HG03103 (cell line): ENCODE results near the gene TBC1D2.
A peak's percentile ranks its signal among the peaks of the same experiment; 100 is the strongest.
"Not testable (repeated sequence)": the region's sequence is repeated elsewhere in the genome, so short reads cannot be mapped to it uniquely, and the experiment has no call there.

Experiments
- ATAC-seq: cut with Tn5 transposase; IDR thresholded peaks from one replicate; pipeline ENCODE4 v1.9.1; 2021; ENCODE audit warnings: low read depth; ENCODE audit not compliant: unreplicated experiment

TBC1D2 gene

DNA sequence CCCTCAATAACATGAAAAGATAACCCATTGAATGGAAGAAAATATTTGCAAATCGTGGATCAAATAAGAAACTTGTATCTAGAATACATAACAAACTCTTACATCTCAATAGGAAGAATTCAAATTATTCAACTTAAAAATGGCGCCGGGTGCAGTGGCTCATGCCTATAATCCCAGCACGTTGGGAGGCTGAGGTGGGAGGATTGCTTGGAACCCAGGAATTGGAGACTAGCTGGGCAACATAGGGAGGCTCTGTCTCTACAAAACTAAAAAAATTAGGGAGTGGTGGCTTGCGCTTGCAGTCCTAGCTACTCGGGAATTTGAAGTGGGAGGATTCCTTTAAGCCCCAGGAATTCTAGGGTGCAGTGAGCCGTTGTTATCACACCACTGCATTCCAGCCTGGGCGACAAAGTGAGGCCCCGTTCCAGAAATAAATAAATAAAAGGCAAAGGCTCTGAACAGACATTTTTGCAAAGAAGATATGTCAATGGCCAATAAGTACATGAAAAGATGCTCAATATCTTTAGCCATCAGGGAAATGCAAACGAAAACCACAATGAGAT is 21.5 kb upstream of the TBC1D2 start:
- ATAC-seq, result no peak

DNA sequence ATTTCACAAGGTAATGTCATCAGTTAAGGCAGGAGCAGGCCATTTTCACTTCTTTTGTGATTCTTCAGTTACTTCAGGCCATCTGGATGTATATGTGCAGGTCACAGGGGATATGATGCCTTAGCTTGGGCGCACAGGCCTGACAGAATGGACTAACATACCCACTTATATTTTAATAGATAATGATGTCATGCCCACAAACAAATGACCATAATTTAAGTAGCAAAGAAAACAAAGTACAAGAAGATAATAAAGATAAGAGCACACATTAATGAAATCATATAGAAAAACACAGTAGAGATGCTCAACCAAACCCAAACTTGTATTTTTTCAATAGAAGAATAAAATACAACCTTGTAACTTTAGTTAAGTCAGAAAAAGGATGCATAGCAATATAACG is 19.7 kb upstream of the TBC1D2 start:
- no peak for ATAC-seq

DNA sequence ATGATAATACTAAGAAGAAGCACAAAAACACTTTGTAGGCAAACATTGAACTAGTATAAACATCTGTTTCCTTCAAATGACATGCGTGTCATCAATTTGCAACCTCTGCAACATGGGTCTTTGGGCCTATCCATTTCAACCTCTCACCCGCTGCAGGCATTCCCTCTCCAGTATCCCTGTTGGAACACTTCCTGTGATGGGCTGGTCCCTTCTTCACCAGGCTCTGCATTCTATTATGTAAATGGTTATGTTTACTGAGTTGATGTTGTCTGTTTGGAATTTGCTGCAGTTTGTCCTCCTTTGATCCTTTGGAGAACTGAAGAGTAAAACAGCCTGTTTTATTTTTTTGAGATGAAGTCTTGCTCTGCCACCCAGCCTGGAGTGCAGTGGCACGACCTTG is 16.6 kb upstream of the TBC1D2 start:
- no peak for ATAC-seq

DNA sequence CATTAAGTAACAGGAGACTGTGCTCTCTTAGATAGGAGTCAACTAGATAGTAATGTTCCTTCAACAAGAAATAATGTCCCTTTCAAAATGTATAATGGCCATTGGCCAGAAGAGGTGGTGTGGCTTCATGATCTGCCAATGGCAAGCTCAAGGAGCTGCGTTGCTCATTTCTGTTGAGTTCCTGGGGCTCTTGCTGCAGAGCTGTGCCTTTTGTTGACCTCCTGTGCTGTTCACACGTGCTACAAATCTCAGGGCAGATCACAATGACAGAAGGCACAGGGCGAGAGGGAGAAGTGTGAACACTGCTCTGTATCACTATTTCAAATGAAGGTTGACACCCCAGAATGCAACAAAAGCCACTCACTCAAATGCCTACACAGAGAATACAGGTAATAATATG is 16.0 kb upstream of the TBC1D2 start:
- ATAC-seq, result no peak

DNA sequence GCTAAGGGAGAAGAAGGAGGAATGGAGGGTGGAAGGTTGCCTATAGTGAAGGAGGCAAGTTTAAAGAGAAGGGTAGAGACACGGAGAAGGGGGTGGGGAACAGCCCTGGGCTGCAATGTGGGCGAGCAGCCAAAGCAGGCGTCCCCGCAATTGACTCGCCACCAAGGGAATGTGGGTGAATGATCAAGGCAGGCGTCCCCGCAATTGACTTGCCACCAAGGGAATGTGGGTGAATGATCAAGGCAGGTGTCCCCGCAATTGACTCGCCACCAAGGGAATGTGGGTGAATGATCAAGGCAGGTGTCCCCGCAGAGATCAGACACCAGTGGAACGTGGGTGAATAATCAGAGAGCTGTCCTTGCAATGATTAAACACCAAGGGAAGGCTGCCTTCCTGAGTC is 14.8 kb upstream of the TBC1D2 start:
- ATAC-seq, result not testable (repeated sequence)

DNA sequence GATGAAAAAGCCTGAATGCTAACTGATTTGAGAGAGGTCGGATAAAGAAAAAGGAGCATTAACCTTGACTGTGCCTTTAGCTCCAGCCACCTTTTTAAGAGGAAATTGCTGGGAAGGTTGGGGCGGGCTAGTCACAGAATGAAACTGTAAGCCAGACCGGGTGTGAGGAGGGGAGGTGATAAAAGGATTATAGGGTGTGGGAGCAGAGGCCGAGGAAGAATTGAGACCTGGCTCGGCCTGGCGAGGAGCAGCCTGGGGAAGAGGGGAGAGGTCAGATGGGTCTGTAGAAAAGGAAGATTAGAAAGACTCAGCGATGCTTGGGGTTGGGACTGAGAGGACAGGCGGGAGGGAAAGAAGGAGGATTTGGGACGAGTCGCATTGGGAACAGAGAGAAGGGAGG is 14.2 kb upstream of the TBC1D2 start:
- ATAC-seq, result not testable (repeated sequence)

DNA sequence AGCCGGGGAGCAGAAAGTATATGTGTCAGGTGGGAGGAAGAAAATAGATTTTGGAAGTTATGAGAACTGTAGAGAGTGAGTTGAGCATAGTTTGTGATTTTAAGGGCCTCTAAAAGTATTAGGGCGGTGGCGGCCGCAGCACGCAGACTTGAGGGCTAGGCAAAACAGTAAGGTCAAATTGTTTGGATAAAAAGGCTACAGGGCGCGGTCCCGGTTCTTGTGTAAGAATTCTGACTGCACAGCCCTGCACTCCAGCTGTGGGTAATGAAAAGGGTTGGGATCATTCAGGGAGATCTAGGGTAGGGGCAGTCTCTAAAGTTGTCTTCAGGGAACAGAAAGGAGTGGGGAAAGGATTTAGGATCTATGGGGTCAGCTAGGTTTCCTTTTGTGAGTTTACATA is 12.1 kb upstream of the TBC1D2 start:
- not testable (repeated sequence) for ATAC-seq

DNA sequence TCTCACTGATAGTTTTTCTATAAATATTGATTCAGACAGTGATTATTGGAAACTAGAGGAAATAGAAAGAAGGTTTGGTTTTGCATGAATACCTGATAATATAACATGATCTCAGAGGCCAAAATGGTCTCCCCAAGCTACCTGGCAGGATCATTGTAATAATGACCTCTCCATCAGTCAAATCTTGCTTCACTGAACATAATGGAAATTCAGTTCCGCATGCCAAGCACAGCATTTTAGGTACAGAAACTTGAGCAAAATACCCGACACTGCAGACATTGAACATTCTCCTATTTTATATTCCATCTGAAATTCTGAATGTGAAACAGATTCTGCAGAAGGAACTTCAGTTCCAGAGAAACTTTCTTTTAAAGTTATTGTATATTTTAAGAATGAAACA is 9.1 kb upstream of the TBC1D2 start:
- no peak for ATAC-seq

DNA sequence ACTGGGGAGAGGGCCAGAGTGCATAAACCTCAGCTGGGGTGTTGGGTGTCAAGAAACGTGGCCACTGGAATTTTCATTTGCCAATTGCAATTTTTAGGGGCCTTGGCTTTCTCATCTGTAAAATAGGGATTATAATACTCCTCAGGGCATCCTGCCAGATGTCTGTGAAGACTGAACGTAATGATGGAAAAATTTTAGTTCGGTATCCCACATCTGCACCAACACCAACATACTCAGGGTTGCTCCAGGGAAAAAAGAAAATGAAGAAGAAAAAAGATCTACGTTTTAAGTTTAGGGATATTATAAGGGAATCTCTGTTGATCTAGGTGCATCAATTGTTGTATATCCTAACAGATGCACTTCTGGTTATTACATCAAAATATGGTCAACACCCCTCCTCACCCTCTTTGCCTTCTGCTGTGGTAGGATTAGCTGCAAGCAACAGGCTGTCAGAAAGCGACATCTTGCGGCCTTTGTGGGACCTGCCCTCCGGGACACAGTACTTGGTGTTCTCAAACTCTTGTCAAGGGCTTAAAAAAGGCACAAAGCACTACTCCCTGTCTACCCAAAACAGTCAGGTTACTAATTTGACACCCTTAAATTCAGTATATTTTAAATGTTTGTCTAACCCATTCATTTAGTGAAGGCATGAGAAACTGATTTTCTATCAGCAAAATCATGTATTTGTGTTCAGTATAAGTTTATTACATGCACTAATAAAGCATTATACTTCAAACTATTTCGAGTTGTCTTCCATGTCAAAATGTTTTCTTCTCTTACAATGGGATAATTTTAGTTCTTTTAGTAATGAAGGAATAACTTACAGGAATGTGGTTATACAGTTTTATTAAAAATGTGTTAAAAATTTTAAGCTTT is 8.3 kb upstream of the TBC1D2 start:
- peak; percentile 58 for ATAC-seq

DNA sequence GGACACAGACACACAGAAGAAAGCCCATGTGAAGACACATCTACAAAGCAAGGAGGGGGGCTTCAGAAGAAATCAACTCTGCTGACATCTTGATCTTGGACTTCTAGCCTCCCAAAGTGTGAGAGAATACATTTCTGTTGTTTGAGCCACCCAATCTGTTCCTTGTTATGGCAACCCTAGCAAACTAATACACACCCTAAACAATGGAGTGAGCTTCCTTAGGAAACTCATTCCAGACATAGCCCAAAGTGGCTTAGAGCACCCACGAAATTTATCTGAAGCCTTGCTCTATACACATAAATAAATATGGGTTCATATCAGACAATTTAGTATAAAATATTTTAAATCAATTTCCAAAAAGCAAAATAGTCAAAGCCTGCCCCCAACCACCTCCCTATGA is 7.6 kb upstream of the TBC1D2 start:
- ATAC-seq, result no peak

DNA sequence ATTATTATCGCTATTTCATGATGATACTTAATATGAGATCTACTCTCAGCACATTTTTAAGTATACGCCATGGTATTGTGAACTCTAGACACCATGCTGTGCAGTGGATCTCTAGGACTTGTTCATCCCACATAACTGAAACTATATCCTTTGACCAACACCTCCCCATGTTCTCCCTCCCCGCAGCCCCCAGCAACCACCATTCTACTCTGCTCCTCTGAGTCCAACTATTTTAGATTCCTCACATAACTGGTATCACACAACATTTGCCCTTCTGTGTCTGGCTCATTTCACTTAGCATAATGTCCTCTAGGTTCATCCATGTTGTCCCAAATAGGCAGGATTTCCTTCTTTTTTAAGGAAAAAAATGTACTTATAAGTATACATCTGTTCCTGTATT is 6.6 kb upstream of the TBC1D2 start:
- ATAC-seq, result no peak

DNA sequence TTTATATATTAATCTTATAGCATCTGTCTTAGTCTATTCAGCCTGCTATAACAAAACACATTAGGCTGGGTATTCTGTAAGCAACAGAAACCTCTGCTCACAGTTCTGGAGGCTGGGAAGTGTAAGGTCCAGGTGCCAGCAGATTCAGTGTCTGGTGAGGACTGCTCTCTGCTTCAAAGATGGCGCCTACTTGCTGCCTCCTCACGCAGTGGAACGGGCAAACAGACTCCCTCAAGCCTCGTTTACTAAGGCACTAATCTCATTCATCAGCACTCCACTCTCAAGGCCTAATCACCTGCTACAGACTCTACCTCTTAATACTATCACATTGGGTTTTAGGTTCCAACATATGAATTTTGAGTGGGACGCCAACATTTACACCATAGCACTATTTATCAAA is 5.2 kb upstream of the TBC1D2 start:
- ATAC-seq, result no peak

DNA sequence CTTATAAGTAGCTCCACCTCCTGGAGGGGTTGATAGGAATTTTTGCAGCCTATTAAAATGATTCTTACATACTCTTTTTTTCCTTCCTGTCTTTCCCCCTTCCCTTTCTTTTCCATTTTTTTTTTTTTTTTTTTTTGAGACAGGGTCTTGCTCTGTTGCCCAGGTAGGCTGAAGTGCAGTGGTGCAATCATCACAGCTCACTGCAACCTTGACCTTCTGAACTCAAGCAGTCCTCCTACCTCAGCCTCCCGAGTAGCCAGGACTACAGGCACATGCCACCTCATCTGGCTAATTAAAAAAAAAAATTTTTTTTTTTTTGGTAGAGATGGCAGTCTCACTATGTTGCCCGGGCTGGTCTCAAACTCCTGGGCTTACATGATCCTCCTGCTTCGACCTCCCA is 4.3 kb upstream of the TBC1D2 start:
- ATAC-seq, result no peak

DNA sequence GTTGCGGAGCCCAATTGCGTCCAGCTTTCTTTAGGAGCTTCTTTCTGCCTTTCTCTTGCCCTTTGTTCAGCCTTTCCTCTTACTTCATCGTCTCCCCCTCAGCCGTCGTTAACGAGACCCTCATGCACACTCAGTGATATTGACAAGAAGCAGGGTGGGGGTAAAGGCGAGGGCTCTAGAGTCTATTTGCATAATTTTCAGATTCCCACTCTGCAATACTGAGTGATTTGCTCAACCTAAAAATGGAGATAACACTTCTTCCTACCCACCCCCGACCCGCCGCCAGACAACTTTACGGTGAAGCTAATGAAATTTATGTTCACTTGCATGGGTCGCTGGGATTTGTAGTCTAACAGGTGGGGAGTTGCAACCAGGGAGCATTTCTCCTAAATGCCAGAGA is 1.3 kb upstream of the TBC1D2 start:
- no peak for ATAC-seq

DNA sequence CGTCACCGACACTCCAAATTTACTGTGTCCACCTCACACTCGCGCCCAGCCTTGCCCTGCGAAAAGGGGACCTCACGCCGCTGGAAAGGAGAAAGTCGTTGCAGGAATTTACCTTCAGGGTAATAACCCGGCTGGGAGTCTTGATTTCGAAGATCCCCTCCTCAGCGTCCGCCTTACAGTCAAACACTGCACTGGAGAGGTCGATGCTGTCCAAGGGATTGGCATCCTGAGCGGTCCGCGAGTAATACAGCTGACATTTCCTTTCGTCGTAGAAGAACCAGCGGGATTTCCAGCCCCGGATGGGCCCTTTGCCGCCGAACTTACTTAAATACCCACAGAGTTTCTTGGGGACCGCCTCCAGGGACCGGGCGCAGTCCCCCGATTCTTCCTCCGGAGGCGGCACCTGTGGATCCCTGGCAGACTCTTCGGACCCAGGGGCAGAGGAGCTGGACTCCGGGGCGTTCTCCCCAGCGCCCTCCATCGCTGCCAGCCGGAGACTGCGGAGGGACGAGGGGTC is 330 bp downstream of the TBC1D2 start:
- ATAC-seq, result no peak

DNA sequence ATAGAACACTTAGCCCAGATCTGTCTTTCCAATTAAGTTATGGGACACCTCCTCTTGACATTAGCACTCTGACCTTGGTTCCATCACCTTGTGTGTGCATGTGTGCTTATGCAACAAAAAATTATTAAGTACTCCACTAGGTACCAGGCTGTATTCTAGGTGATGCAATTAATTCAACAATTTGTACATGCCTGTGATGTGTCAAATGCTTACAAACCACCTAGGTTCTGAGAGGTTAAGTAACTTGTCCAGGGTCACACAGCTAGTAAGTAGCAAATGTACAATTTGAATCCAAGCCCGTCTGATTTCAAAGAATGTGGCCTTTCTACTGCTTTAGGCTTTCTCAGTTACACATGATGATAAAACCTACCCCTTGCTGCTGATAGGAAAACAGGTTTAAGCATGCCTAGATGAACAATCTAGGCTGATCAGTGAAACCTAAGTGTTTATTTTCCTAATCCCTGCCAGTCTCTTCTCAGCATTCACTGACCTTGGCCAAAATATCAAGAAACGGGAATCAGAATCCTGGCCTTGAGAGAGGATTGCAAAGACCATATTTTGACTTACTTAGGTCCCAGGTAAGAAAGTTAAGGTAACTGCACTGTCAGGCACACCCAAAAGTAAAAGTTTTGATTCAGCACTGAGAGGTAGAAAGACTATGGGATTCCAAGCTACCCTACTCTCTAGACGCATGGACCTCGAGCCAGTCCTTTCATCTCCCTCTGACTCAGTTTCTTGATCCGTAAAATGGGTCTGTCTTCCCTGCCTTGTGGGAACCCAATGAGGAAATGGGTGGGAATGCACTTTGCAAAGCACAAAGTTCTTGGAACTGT is 1.0 kb downstream of the TBC1D2 start:
- no peak for ATAC-seq

DNA sequence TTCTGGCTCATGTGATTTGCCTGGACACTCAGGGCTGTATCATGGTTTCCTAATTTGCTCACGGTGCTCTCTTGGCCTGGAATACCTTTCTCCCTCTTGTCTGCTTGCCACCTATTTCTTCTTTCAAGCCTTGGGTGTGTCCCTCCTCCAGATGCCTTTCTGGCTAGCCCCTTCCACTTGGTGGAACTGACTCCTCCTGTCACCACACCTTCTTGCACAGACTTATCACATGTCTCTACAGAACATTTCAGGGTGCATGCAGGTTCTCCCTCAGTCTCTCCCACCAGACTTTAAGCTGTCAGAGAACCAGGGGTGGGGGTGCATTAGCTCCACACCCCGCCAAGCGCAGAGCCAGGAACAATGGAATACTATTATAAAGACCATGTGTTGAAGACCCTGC is 1.9 kb downstream of the TBC1D2 start:
- ATAC-seq, result no peak

DNA sequence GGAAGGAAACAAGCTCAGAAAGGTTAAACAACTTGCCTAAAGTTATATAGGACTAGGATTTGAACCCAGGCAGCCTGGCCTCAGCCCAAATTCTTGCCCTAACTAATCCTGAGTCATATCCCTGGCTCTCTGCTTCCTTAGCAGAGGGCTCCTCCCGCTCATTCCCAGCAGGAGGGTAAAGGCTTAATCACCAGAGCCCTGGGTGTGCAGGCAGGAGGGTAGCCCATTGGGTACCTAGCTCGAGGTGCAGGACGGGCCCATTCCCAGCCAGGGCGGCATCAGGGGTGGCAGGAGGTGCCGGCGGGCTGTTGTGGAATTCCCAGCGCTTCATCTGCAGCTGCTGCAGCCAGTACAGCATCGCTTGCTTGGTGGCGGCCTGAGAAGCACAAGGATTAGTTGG is 3.9 kb downstream of the TBC1D2 start:
- ATAC-seq, result no peak

DNA sequence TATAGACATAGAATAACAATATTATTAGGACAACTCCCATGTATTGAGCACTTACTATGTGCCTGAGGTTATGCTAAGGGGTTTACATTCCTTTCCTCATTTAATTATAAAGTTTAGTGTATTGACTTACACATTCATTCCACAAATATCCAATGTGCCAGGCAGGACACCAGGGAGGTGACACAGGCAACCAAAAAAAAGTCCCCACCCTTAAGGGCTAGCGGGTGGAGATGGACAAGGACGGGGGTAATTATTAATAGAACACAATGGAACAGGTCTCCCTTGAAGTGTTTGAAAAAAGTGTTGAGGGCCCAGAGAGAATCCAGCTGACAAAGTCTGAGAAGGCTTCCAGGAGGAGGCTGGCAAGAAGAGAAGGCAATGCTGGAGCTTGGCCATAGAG is 5.7 kb downstream of the TBC1D2 start:
- no peak for ATAC-seq

DNA sequence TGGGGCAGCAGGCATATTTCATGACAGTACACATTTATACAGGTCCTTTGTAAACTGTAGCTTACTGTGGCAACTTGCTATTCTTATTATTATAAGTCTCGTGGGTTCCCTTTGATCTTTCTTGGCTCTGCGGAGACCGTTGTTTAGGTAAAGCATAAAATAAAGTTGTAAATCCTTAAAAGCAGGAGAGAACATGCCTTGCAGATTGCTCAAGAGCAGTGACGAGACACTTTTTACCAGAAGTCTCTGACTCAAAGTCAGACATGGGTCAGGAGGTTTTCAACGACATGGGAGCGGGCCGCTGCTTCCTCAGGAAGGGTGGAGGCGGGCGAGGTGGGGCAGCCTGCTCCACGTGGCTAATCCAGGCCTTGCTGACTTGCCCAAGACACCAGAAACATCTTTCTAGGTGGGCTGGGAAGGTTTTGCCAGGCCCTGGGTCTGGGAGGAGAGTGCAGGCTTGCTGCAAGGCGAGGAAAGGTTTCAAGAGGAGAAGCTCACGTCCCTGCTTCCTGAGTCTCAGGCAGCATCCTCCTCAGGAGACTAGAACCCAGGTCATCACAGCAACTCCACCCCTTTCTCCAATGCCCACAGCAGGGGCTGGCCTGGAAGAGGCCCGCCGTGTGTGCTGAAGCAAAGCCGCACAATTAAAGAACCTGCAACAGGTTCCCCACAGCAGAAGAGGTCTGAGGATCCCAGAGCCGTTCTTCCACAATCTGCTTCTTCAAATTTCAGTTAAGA is 6.5 kb downstream of the TBC1D2 start:
- no peak for ATAC-seq
